Measurements from ENCODE around the gene CDK5RAP1. TPM values are rescaled to one million over a fixed set of nuclear protein-coding genes. Genes with fewer than 3 reads are reported as not detected.
"Not testable (repeated sequence)": the region's sequence is repeated elsewhere in the genome, so short reads cannot be mapped to it uniquely, and the experiment has no call there.

The CDK5RAP1 gene
- polyA plus RNA-seq, 3 donors: 24.4 to 65.0 (median 25.5) TPM

- Mint-ChIP-seq H3K4me1 (peaks cover 17% of the 10 kb centered on the region), H3K9me3 (peaks cover 0 to 2% (median 0%) of the 10 kb centered on the region in 7 donors), H3K4me3 (peak overlapping the region; percentile 76 to 88), H3K36me3 (no peaks in the 10 kb centered on the region), H3K27ac (peak overlapping the region in 1 of 7 donors; percentile 35), H3K27me3 (ENCODE audit: low read depth in 3 of 3) (peaks cover 21 to 27% (median 24%) of the 10 kb centered on the region in 3 donors)
- WGBS (ENCODE audit: insufficient coverage): 73% methylated on average over 5 of the region's 9 CpGs
- DNase-seq: no peak
- peak overlapping the region in 1 of 3 experiments; percentile 94 for H3K4me3 ChIP-seq (replicated peaks in 1 of 3; ENCODE audit: low read depth in 2 of 3, low read length in 3 of 3)
- H4K20me1 ChIP-seq (ENCODE audit: insufficient read depth, low read length): no peaks in the 10 kb centered on the region
- H3K4me2 ChIP-seq (replicated peaks; ENCODE audit: extremely low read depth, low read length, poor library complexity, severe bottlenecking): peak overlapping the region; percentile 86
- no peaks in the 10 kb centered on the region for H3K36me3 ChIP-seq (replicated peaks in 1 of 2; ENCODE audit: control insufficient read depth in 1 of 2, insufficient read depth in 2 of 2, low read length in 2 of 2)
- no peak overlapping the region for H3K27ac ChIP-seq (ENCODE audit: low read depth in 1 of 2, low read length in 2 of 2)
- peaks cover 10 to 19% of the 10 kb centered on the region in 2 donors for H3K4me1 ChIP-seq (ENCODE audit: control insufficient read depth in 1 of 2, insufficient read depth in 2 of 2, low read length in 2 of 2)
- TF ChIP-seq, protein P1, sequence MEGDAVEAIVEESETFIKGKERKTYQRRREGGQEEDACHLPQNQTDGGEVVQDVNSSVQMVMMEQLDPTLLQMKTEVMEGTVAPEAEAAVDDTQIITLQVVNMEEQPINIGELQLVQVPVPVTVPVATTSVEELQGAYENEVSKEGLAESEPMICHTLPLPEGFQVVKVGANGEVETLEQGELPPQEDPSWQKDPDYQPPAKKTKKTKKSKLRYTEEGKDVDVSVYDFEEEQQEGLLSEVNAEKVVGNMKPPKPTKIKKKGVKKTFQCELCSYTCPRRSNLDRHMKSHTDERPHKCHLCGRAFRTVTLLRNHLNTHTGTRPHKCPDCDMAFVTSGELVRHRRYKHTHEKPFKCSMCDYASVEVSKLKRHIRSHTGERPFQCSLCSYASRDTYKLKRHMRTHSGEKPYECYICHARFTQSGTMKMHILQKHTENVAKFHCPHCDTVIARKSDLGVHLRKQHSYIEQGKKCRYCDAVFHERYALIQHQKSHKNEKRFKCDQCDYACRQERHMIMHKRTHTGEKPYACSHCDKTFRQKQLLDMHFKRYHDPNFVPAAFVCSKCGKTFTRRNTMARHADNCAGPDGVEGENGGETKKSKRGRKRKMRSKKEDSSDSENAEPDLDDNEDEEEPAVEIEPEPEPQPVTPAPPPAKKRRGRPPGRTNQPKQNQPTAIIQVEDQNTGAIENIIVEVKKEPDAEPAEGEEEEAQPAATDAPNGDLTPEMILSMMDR (IDR thresholded peaks at IDR 0.05): no peak
- H3K79me2 ChIP-seq (ENCODE audit: insufficient read depth, low read length): no peaks in the 10 kb centered on the region
- H3K27me3 ChIP-seq (ENCODE audit: control insufficient read depth in 2 of 2, insufficient read depth in 2 of 2, low read length in 2 of 2): peaks cover 10 to 15% of the 10 kb centered on the region in 2 donors
- H2AFZ ChIP-seq (ENCODE audit: insufficient read depth, low read depth, low read length, poor library complexity, severe bottlenecking): peak overlapping the region; percentile 81
- H3K9me3 ChIP-seq (replicated peaks in 1 of 2; ENCODE audit: control insufficient read depth in 1 of 2, insufficient read depth in 1 of 2, low read length in 2 of 2): no peaks in the 10 kb centered on the region
- no peak overlapping the region for H3K9ac ChIP-seq (ENCODE audit: insufficient read depth, low read length, poor library complexity, severe bottlenecking)
- intact Hi-C loops (cut with micrococcal nuclease): loop anchor here (2.0 to 5.0 kb wide), 3 partner anchors 48 to 230 kb away; partner anchors contain the start of genes CBFA2T2 (in 2 of the 2) and NECAB3 (in 1 of the 2)
Measured at GRCh38 chr20:33442136-33443005, 41.1 kb upstream of the CDK5RAP1 start.

DNA sequence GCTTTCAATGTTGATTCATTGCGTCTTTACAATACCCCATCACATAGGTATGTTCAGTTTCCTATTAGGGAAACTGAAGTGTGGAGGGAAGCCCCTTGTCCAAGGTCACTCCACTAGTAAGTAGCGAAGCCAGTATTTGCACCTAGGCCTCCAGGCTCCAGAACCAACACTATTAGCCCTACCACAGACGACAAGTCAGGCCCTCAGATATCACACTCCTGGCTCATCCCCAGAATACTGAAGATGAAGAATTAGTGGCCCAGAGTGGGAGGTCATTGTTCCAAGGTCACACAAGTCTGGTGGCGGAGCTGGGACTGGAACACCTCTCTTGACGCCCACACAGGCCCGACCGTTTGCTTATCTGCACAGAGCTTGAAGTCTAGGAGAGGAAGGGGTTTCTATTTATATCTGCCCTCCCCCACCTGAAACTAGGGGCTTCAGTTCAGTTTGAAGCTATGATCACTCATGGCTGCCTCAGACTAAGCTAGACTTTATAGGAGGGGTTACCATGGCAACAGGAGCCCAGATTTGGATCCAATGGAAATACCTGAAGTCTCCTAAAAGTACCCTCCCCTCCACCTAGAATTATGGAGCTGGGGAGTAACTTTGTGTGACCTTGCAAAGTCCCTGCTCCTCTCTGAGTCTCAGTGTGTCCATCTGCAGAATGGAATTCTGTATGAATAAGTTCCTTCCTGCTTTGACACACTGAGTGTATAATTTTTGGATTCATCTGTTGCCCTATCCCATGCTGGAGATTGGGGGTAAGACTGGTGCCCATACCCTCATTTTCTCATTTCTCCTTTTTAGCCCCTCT lies 40.0 kb upstream of the CDK5RAP1 start:
- no peak for DNase-seq
- Mint-ChIP-seq H3K9me3 (peaks cover 0 to 2% (median 0%) of the 10 kb centered on the region in 7 donors), H3K36me3 (no peaks in the 10 kb centered on the region), H3K4me3 (no peak overlapping the region), H3K27me3 (ENCODE audit: low read depth in 3 of 3) (peaks cover 21 to 26% (median 24%) of the 10 kb centered on the region in 3 donors), H3K27ac (no peak overlapping the region), H3K4me1 (peaks cover 16% of the 10 kb centered on the region)
- Histone ChIP-seq H3K36me3 (replicated peaks in 1 of 2; ENCODE audit: control insufficient read depth in 1 of 2, insufficient read depth in 2 of 2, low read length in 2 of 2) (no peaks in the 10 kb centered on the region), H4K20me1 (ENCODE audit: insufficient read depth, low read length) (no peaks in the 10 kb centered on the region), H3K4me2 (replicated peaks; ENCODE audit: extremely low read depth, low read length, poor library complexity, severe bottlenecking) (no peak overlapping the region), H3K79me2 (ENCODE audit: insufficient read depth, low read length) (no peaks in the 10 kb centered on the region), H3K9me3 (replicated peaks in 1 of 2; ENCODE audit: control insufficient read depth in 1 of 2, insufficient read depth in 1 of 2, low read length in 2 of 2) (no peaks in the 10 kb centered on the region), H3K4me1 (ENCODE audit: control insufficient read depth in 1 of 2, insufficient read depth in 2 of 2, low read length in 2 of 2) (peaks cover 10 to 19% of the 10 kb centered on the region in 2 donors), H3K4me3 (replicated peaks in 1 of 3; ENCODE audit: low read depth in 2 of 3, low read length in 3 of 3) (no peak overlapping the region), H2AFZ (ENCODE audit: insufficient read depth, low read depth, low read length, poor library complexity, severe bottlenecking) (no peak overlapping the region), H3K27me3 (ENCODE audit: control insufficient read depth in 2 of 2, insufficient read depth in 2 of 2, low read length in 2 of 2) (peaks cover 10 to 15% of the 10 kb centered on the region in 2 donors), H3K27ac (ENCODE audit: low read depth in 1 of 2, low read length in 2 of 2) (no peak overlapping the region), H3K9ac (ENCODE audit: insufficient read depth, low read length, poor library complexity, severe bottlenecking) (no peak overlapping the region)
- intact Hi-C loops (cut with micrococcal nuclease): loop anchor here in 1 of 2 donors (5.0 kb wide), 2 partner anchors 51 to 231 kb away; partner anchors contain the start of genes CBFA2T2 and NECAB3
- TF ChIP-seq, protein P1 (IDR thresholded peaks at IDR 0.05): no peak
- no CpG with 5 or more reads among the region's 7 CpGs for WGBS (ENCODE audit: insufficient coverage)

DNA sequence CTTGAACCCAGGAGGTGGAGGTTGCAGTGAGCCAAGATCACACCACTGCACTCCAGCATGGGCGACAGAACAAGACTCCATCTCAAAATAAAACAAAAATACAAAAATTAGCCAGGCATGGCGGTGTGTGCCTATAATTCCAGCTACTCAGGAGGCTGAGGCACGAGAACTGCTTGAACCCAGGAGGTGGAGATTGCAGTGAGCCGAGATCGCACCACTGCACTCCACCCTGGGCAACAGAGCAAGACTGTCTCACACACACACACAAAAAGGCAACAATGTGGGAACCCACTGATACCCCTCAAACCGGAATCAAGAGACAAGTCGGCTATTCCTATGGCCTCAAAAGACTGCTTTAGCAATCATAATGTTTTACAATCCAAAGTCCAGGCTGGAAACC lies 39.2 kb upstream of the CDK5RAP1 start:
- not testable (repeated sequence) for DNase-seq; H3K27ac ChIP-seq (ENCODE audit: low read depth in 1 of 2, low read length in 2 of 2); H3K79me2 ChIP-seq (ENCODE audit: insufficient read depth, low read length); H3K36me3 Mint-ChIP-seq; H4K20me1 ChIP-seq (ENCODE audit: insufficient read depth, low read length); H3K9ac ChIP-seq (ENCODE audit: insufficient read depth, low read length, poor library complexity, severe bottlenecking); H3K27ac Mint-ChIP-seq; H3K9me3 ChIP-seq (replicated peaks in 1 of 2; ENCODE audit: control insufficient read depth in 1 of 2, insufficient read depth in 1 of 2, low read length in 2 of 2); H3K36me3 ChIP-seq (replicated peaks in 1 of 2; ENCODE audit: control insufficient read depth in 1 of 2, insufficient read depth in 2 of 2, low read length in 2 of 2); H3K4me3 ChIP-seq (replicated peaks in 1 of 3; ENCODE audit: low read depth in 2 of 3, low read length in 3 of 3); H3K4me2 ChIP-seq (replicated peaks; ENCODE audit: extremely low read depth, low read length, poor library complexity, severe bottlenecking); H3K4me3 Mint-ChIP-seq; H3K9me3 Mint-ChIP-seq; H2AFZ ChIP-seq (ENCODE audit: insufficient read depth, low read depth, low read length, poor library complexity, severe bottlenecking)
- WGBS (ENCODE audit: insufficient coverage): 95% methylated on average over 7 of the region's 7 CpGs
- peaks cover 21 to 25% (median 24%) of the 10 kb centered on the region in 3 donors for H3K27me3 Mint-ChIP-seq (ENCODE audit: low read depth in 3 of 3)
- Histone ChIP-seq H3K27me3 (ENCODE audit: control insufficient read depth in 2 of 2, insufficient read depth in 2 of 2, low read length in 2 of 2) (peaks cover 10 to 15% of the 10 kb centered on the region in 2 donors), H3K4me1 (ENCODE audit: control insufficient read depth in 1 of 2, insufficient read depth in 2 of 2, low read length in 2 of 2) (peaks cover 10 to 19% of the 10 kb centered on the region in 2 donors)
- intact Hi-C loops (cut with micrococcal nuclease): loop anchor here in 1 of 2 donors (5.0 kb wide), 2 partner anchors 52 to 232 kb away; partner anchors contain the start of genes CBFA2T2 and NECAB3
- peaks cover 16% of the 10 kb centered on the region for H3K4me1 Mint-ChIP-seq
